HepG2 (cell line): ENCODE data around the gene MYCBPAP. TPM values are rescaled to one million over a fixed set of nuclear protein-coding genes. Genes with fewer than 3 reads are reported as not detected.

Experiments used
- ARNTL ChIP-seq: sonication (generic); formaldehyde crosslinking; IDR thresholded peaks from 2 replicates; pipeline ENCODE4 v1.4.0; 2020; ENCODE audit warnings: mild to moderate bottlenecking, missing genetic modification reagents
- CBFB ChIP-seq: sonication (generic); formaldehyde crosslinking; IDR thresholded peaks from 2 replicates; pipeline ENCODE4 v1.4.0; 2020; ENCODE audit warnings: missing genetic modification reagents
- CHCHD3 ChIP-seq: sonication (generic); formaldehyde crosslinking; IDR thresholded peaks from 2 replicates; pipeline ENCODE4 v1.8.0; 2022; ENCODE audit warnings: mild to moderate bottlenecking, missing genetic modification reagents, moderate library complexity
- CHD2 ChIP-seq: IDR thresholded peaks from 2 replicates; pipeline ENCODE4 v1.6.1; 2011; ENCODE audit warnings: low read depth, low read length, improper control_type of control experiment
- FOXP1 ChIP-seq, 2 experiments: fragments of 450-650 bp in 1 of 2; IDR thresholded peaks; 2 replicates each; pipeline ENCODE4 v1.6.1; 2017 to 2018; ENCODE audit warnings: antibody characterized with exemption in 1 of 2
- HNF4G ChIP-seq, 2 experiments: sonication (generic) in 1 of 2; formaldehyde crosslinking in 1 of 2; IDR thresholded peaks; 2 replicates each; pipeline versions ENCODE4 v1.4.0 to v1.6.1; 2011 to 2020; ENCODE audit warnings: borderline replicate concordance in 2 of 2, low read depth in 2 of 2, mild to moderate bottlenecking in 2 of 2, low read length in 1 of 2, missing genetic modification reagents in 1 of 2, moderate library complexity in 1 of 2
- KLF13 ChIP-seq: sonication (generic); formaldehyde crosslinking; IDR thresholded peaks from 2 replicates; pipeline ENCODE4 v1.4.0; 2020; ENCODE audit warnings: mild to moderate bottlenecking, missing genetic modification reagents
- MLLT10 ChIP-seq: sonication (generic); formaldehyde crosslinking; IDR thresholded peaks from 2 replicates; pipeline ENCODE4 v1.4.0; 2020; ENCODE audit warnings: missing genetic modification reagents
- MZF1 ChIP-seq: sonication (generic); formaldehyde crosslinking; IDR thresholded peaks from 2 replicates; pipeline ENCODE4 v1.8.1; 2023; ENCODE audit warnings: mild to moderate bottlenecking, missing genetic modification reagents, borderline replicate concordance
- NCOA1 ChIP-seq: sonication (generic); formaldehyde crosslinking; IDR thresholded peaks from 2 replicates; pipeline ENCODE4 v1.9.0; 2021; ENCODE audit warnings: missing genetic modification reagents
- NFATC3 ChIP-seq: sonication (generic); formaldehyde crosslinking; IDR thresholded peaks from 2 replicates; pipeline ENCODE4 v1.5.1; 2020; ENCODE audit warnings: mild to moderate bottlenecking, missing genetic modification reagents
- NONO ChIP-seq, 2 experiments: fragments of 450-650 bp in 1 of 2; sonication (generic) in 1 of 2; formaldehyde crosslinking in 1 of 2; IDR thresholded peaks in 1 of 2; conservative IDR thresholded peaks in 1 of 2; 2 replicates each; pipeline versions ENCODE4 v1.6.1 to v1.8.0; 2017 to 2022; ENCODE audit warnings: mild to moderate bottlenecking in 1 of 2, missing genetic modification reagents in 1 of 2, moderate library complexity in 1 of 2
- PHF5A ChIP-seq: IDR thresholded peaks from one replicate; pipeline ENCODE4 v1.6.1; 2018; ENCODE audit warnings: low read depth, missing genetic modification reagents; ENCODE audit not compliant: unreplicated experiment
- PLRG1 ChIP-seq: fragments of 450-650 bp; conservative IDR thresholded peaks from 2 replicates; pipeline ENCODE4 v1.6.1; 2016
- SATB2 ChIP-seq: sonication (generic); formaldehyde crosslinking; IDR thresholded peaks from 2 replicates; pipeline ENCODE4 v1.5.0; 2020; ENCODE audit warnings: missing genetic modification reagents
- SP4 ChIP-seq: sonication (generic); formaldehyde crosslinking; IDR thresholded peaks from 2 replicates; pipeline ENCODE4 v1.8.1; 2023; ENCODE audit warnings: mild to moderate bottlenecking, missing genetic modification reagents
- ZFP82 ChIP-seq: sonication (generic); formaldehyde crosslinking; IDR thresholded peaks from 2 replicates; pipeline ENCODE4 v1.5.1; 2020; ENCODE audit warnings: mild to moderate bottlenecking, missing genetic modification reagents, borderline replicate concordance
- ZFY ChIP-seq: sonication (generic); formaldehyde crosslinking; IDR thresholded peaks from 2 replicates; pipeline ENCODE4 v1.4.0; 2020; ENCODE audit warnings: missing genetic modification reagents
- ZNF235 ChIP-seq: sonication (generic); formaldehyde crosslinking; IDR thresholded peaks from 2 replicates; pipeline ENCODE4 v1.8.1; 2023; ENCODE audit warnings: mild to moderate bottlenecking, missing genetic modification reagents, borderline replicate concordance
- ZNF335 ChIP-seq: sonication (generic); formaldehyde crosslinking; IDR thresholded peaks from 2 replicates; pipeline ENCODE4 v1.4.0; 2020; ENCODE audit warnings: missing genetic modification reagents
- ZNF430 ChIP-seq: sonication (generic); formaldehyde crosslinking; IDR thresholded peaks from 2 replicates; pipeline ENCODE4 v1.9.0; 2021; ENCODE audit warnings: mild to moderate bottlenecking, missing genetic modification reagents
- ZNF605 ChIP-seq: sonication (generic); formaldehyde crosslinking; IDR thresholded peaks from 2 replicates; pipeline ENCODE4 v1.8.0; 2022; ENCODE audit warnings: mild to moderate bottlenecking, missing genetic modification reagents
- ZNF746 ChIP-seq: sonication (generic); formaldehyde crosslinking; IDR thresholded peaks from 2 replicates; pipeline ENCODE4 v1.8.0; 2022; ENCODE audit warnings: mild to moderate bottlenecking, missing genetic modification reagents
- ZNF749 ChIP-seq: sonication (generic); formaldehyde crosslinking; IDR thresholded peaks from 2 replicates; pipeline ENCODE4 v1.8.0; 2022; ENCODE audit warnings: mild to moderate bottlenecking, missing genetic modification reagents, moderate library complexity, borderline replicate concordance
- ZNF841 ChIP-seq: sonication (generic); formaldehyde crosslinking; IDR thresholded peaks from 2 replicates; pipeline ENCODE4 v1.8.1; 2023; ENCODE audit warnings: missing genetic modification reagents, borderline replicate concordance
- polyA plus RNA-seq, 8 experiments: library from polyadenylated mRNA; depleted of rRNA in 3 of 8; stranded (reverse) in 7 of 8; unstranded in 1 of 8; fragments of >200 nt; fragmentation: Illumina TruSeq in 4 of 8; extraction: Trizol in 4 of 8; gene quantifications; 2 replicates each; pipeline versions ENCODE4 v1.2.1 to v1.2.3, GENCODE V29; 2011 to 2016; ENCODE audit warnings: low read depth in 4 of 8, missing spikeins in 1 of 8, mixed read lengths in 1 of 8; ENCODE audit not compliant: insufficient read depth in 1 of 8
- total RNA-seq, 5 experiments: library from RNA; depleted of rRNA; stranded (reverse); fragments of >200 nt; fragmentation: Illumina TruSeq; extraction: Trizol; gene quantifications; 2 replicates each; pipeline ENCODE4 v1.2.3, GENCODE V29; 2016; ENCODE audit warnings: low read depth in 1 of 5
- TF ChIP-seq, protein P1 (sequence below): sonication (generic); formaldehyde crosslinking; IDR thresholded peaks from 2 replicates; pipeline ENCODE4 v1.5.1; 2020; ENCODE audit warnings: missing genetic modification reagents, mild to moderate bottlenecking, borderline replicate concordance
- TF ChIP-seq, protein P2 (sequence below): sonication (generic); formaldehyde crosslinking; IDR thresholded peaks from 2 replicates; pipeline ENCODE4 v1.4.0; 2020; ENCODE audit warnings: missing genetic modification reagents
- TF ChIP-seq, protein P3 (sequence below): sonication (generic); formaldehyde crosslinking; conservative IDR thresholded peaks from 2 replicates; pipeline ENCODE4 v1.4.0; 2020; ENCODE audit warnings: missing genetic modification reagents
- TF ChIP-seq, protein P4 (sequence below): sonication (generic); formaldehyde crosslinking; IDR thresholded peaks from 2 replicates; pipeline ENCODE4 v1.4.0; 2020; ENCODE audit warnings: missing genetic modification reagents

The MYCBPAP gene
- total and polyA plus RNA-seq, 2 of the 13 experiments (the other 11 are each of a cell fraction or from before 2014, with no cell fraction given), result 0.22 to 0.24 TPM

DNA sequence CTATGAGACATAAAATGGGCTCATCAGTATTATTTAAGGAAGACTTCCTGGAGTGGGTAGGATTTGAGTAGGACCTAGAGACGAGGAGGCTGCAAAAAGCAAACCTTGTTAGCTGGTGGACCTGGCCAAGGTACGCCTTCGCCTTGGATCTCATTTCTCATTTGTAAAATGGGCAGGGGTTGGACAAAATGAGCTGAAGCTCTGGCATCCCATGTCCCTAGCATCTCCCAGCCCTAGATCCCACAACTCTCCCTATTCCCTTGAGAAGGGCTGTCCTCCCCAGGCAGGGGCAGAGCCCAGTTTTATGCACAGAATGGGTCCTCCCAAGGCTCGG, 38.4 kb downstream of the MYCBPAP start (continued):
- TF ChIP-seq, protein P1, sequence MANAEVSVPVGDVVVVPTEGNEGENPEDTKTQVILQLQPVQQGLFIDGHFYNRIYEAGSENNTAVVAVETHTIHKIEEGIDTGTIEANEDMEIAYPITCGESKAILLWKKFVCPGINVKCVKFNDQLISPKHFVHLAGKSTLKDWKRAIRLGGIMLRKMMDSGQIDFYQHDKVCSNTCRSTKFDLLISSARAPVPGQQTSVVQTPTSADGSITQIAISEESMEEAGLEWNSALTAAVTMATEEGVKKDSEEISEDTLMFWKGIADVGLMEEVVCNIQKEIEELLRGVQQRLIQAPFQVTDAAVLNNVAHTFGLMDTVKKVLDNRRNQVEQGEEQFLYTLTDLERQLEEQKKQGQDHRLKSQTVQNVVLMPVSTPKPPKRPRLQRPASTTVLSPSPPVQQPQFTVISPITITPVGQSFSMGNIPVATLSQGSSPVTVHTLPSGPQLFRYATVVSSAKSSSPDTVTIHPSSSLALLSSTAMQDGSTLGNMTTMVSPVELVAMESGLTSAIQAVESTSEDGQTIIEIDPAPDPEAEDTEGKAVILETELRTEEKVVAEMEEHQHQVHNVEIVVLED (CRISPR knock-in tag), result no peak
- TF ChIP-seq PLRG1 (no peak), ZFY (CRISPR knock-in tag) (no peak), ZNF430 (CRISPR knock-in tag) (0 out of 2 replicates have a peak, but pooled peaks have one; percentile 68), FOXP1 (IDR thresholded peaks at IDR 0.05) (no peak), FOXP1 (CRISPR knock-in tag; IDR thresholded peaks at IDR 0.05) (no peak), ZNF335 (CRISPR knock-in tag) (no peak), MLLT10 (CRISPR knock-in tag) (no peak), ZNF841 (CRISPR knock-in tag) (no peak), ZNF605 (peak; percentile 65), ZFP82 (CRISPR knock-in tag) (no peak), ZNF749 (no peak), SATB2 (CRISPR knock-in tag) (no peak), CHD2 (no peak), ARNTL (CRISPR knock-in tag) (no peak), KLF13 (no peak), ZNF746 (CRISPR knock-in tag) (peak; percentile 22; the same call in 1 of the 2 replicates), CBFB (CRISPR knock-in tag) (no peak), CHCHD3 (CRISPR knock-in tag) (no peak), NCOA1 (no peak), ZNF235 (CRISPR knock-in tag) (no peak), NFATC3 (CRISPR knock-in tag) (no peak), MZF1 (0 out of 2 replicates have a peak, but pooled peaks have one; percentile 52), NONO (IDR thresholded peaks at IDR 0.05) (no peak), NONO (CRISPR knock-in tag; conservative IDR thresholded peaks at IDR 0.05) (no peak), SP4 (CRISPR knock-in tag) (peak; percentile 72; the same call in 1 of the 2 replicates), PHF5A (CRISPR knock-in tag) (no peak), HNF4G (IDR thresholded peaks at IDR 0.05; ENCODE audit: borderline replicate concordance, low read depth, low read length) (no peak), HNF4G (CRISPR knock-in tag; IDR thresholded peaks at IDR 0.05; ENCODE audit: borderline replicate concordance, low read depth) (no peak)
- TF ChIP-seq, protein P2, sequence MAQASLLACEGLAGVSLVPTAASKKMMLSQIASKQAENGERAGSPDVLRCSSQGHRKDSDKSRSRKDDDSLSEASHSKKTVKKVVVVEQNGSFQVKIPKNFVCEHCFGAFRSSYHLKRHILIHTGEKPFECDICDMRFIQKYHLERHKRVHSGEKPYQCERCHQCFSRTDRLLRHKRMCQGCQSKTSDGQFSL (CRISPR knock-in tag), result no peak
- TF ChIP-seq, protein P3, sequence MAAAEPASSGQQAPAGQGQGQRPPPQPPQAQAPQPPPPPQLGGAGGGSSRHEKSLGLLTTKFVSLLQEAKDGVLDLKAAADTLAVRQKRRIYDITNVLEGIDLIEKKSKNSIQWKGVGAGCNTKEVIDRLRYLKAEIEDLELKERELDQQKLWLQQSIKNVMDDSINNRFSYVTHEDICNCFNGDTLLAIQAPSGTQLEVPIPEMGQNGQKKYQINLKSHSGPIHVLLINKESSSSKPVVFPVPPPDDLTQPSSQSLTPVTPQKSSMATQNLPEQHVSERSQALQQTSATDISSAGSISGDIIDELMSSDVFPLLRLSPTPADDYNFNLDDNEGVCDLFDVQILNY (CRISPR knock-in tag), result no peak
- TF ChIP-seq, protein P4, sequence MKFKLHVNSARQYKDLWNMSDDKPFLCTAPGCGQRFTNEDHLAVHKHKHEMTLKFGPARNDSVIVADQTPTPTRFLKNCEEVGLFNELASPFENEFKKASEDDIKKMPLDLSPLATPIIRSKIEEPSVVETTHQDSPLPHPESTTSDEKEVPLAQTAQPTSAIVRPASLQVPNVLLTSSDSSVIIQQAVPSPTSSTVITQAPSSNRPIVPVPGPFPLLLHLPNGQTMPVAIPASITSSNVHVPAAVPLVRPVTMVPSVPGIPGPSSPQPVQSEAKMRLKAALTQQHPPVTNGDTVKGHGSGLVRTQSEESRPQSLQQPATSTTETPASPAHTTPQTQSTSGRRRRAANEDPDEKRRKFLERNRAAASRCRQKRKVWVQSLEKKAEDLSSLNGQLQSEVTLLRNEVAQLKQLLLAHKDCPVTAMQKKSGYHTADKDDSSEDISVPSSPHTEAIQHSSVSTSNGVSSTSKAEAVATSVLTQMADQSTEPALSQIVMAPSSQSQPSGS (CRISPR knock-in tag), result no peak
